WTC11 (cell line): ENCODE data around the gene TNNT1. TPM values are rescaled to one million over a fixed set of nuclear protein-coding genes. Genes with fewer than 3 reads are reported as not detected.

Source experiments
- ATAC-seq: fragments of 200-7000 bp; cut with Tn5 transposase; 2 replicates; pipeline ENCODE4 v1.10.0; 2021; ENCODE audit warnings: mild to moderate bottlenecking, moderate library complexity
- CTCF ChIA-PET: fragments of 300-600 bp; sonication (Branson Sonifier 250); formaldehyde crosslinking; loops from one replicate; lab custom pipeline; 2021; ENCODE audit warnings: antibody characterized with exemption; lab: Charles Lee
- POLR2A ChIA-PET: fragments of 350-600 bp; sonication (Branson Sonifier 250); formaldehyde crosslinking; loops from one replicate; lab custom pipeline; 2021; ENCODE audit warnings: antibody characterized with exemption; lab: Charles Lee
- DNase-seq: peaks from one replicate; pipeline ENCODE4 v3.0.0; 2021; ENCODE audit warnings: low spot score
- H3K27ac Mint-ChIP-seq: 2 replicates; pipeline ENCODE4 v1.8.0; 2021; ENCODE audit warnings: mixed read lengths
- H3K27me3 Mint-ChIP-seq: 2 replicates; pipeline ENCODE4 v1.8.0; 2021; ENCODE audit warnings: low read depth, mild to moderate bottlenecking, moderate library complexity, mixed read lengths
- H3K36me3 Mint-ChIP-seq: 2 replicates; pipeline ENCODE4 v1.8.0; 2021; ENCODE audit warnings: mixed read lengths
- H3K4me1 Mint-ChIP-seq: 2 replicates; pipeline ENCODE4 v1.8.0; 2022; ENCODE audit warnings: mixed read lengths
- H3K4me3 Mint-ChIP-seq: 2 replicates; pipeline ENCODE4 v1.8.0; 2021; ENCODE audit warnings: mild to moderate bottlenecking, moderate library complexity, mixed read lengths
- H3K9me3 Mint-ChIP-seq: 2 replicates; pipeline ENCODE4 v1.8.0; 2021; ENCODE audit warnings: mixed read lengths
- CBFB ChIP-seq: sonication (generic); formaldehyde crosslinking; IDR thresholded peaks from 2 replicates; pipeline ENCODE4 v1.8.1; 2022; ENCODE audit warnings: mild to moderate bottlenecking, low read depth, missing genetic modification reagents
- FOXJ3 ChIP-seq: sonication (generic); formaldehyde crosslinking; IDR thresholded peaks from 2 replicates; pipeline ENCODE4 v1.9.0; 2021; ENCODE audit warnings: missing genetic modification reagents, mild to moderate bottlenecking, borderline replicate concordance
- GTF2I ChIP-seq: fragments of 250-450 bp; sonication (Bioruptor Pico); conservative IDR thresholded peaks from 2 replicates; pipeline ENCODE4 v1.4.0; 2021; ENCODE audit warnings: mild to moderate bottlenecking
- HMGXB4 ChIP-seq: sonication (generic); formaldehyde crosslinking; IDR thresholded peaks from 2 replicates; pipeline ENCODE4 v1.8.1; 2023; ENCODE audit warnings: mild to moderate bottlenecking, moderate library complexity, missing genetic modification reagents
- JAZF1 ChIP-seq: fragments of 250-450 bp; sonication (Bioruptor Pico); IDR thresholded peaks from 2 replicates; pipeline ENCODE4 v1.9.0; 2021; ENCODE audit warnings: moderate library complexity, mild to moderate bottlenecking, inconsistent platforms
- MLX ChIP-seq: sonication (generic); formaldehyde crosslinking; IDR thresholded peaks from 2 replicates; pipeline ENCODE4 v1.8.1; 2023; ENCODE audit warnings: mild to moderate bottlenecking, missing genetic modification reagents, moderate library complexity
- NFE2L1 ChIP-seq: sonication (generic); formaldehyde crosslinking; IDR thresholded peaks from 2 replicates; pipeline ENCODE4 v1.8.1; 2023; ENCODE audit warnings: missing genetic modification reagents
- NFYB ChIP-seq: sonication (generic); formaldehyde crosslinking; conservative IDR thresholded peaks from 2 replicates; pipeline ENCODE4 v1.8.0; 2022; ENCODE audit warnings: low read depth, missing genetic modification reagents
- NR1H2 ChIP-seq: sonication (generic); formaldehyde crosslinking; IDR thresholded peaks from 2 replicates; pipeline ENCODE4 v1.9.0; 2021; ENCODE audit warnings: mild to moderate bottlenecking, moderate library complexity, missing genetic modification reagents
- PRRX2 ChIP-seq: fragments of 250-450 bp; sonication (Bioruptor Pico); IDR thresholded peaks from 2 replicates; pipeline ENCODE4 v1.8.0; 2021; ENCODE audit warnings: mild to moderate bottlenecking
- RELA ChIP-seq: sonication (generic); formaldehyde crosslinking; IDR thresholded peaks from 2 replicates; pipeline ENCODE4 v1.8.1; 2022; ENCODE audit warnings: missing genetic modification reagents, mild to moderate bottlenecking, borderline replicate concordance
- SOX15 ChIP-seq: fragments of 250-450 bp; sonication (Bioruptor Pico); IDR thresholded peaks from 2 replicates; pipeline ENCODE4 v1.9.0; 2021; ENCODE audit warnings: mild to moderate bottlenecking
- TEAD1 ChIP-seq: sonication (generic); formaldehyde crosslinking; IDR thresholded peaks from 2 replicates; pipeline ENCODE4 v1.8.0; 2022; ENCODE audit warnings: mild to moderate bottlenecking, missing genetic modification reagents
- ZNF219 ChIP-seq: sonication (generic); formaldehyde crosslinking; IDR thresholded peaks from 2 replicates; pipeline ENCODE4 v1.8.0; 2023; ENCODE audit warnings: missing genetic modification reagents, mild to moderate bottlenecking, borderline replicate concordance
- ZNF532 ChIP-seq: fragments of 250-450 bp; sonication (Bioruptor Pico); IDR thresholded peaks from 2 replicates; pipeline ENCODE4 v1.9.0; 2021; ENCODE audit warnings: mild to moderate bottlenecking, borderline replicate concordance
- total RNA-seq: library from RNA; stranded (reverse); gene quantifications from 3 replicates; pipeline ENCODE4 v1.2.3, GENCODE V29; 2021
- TF ChIP-seq, protein P1 (sequence below): sonication (generic); formaldehyde crosslinking; IDR thresholded peaks from 2 replicates; pipeline ENCODE4 v1.8.1; 2022; ENCODE audit warnings: mild to moderate bottlenecking, moderate library complexity, missing genetic modification reagents

The TNNT1 gene
- total RNA-seq, 1 experiment from 2014 or later = 50.6 TPM

DNA sequence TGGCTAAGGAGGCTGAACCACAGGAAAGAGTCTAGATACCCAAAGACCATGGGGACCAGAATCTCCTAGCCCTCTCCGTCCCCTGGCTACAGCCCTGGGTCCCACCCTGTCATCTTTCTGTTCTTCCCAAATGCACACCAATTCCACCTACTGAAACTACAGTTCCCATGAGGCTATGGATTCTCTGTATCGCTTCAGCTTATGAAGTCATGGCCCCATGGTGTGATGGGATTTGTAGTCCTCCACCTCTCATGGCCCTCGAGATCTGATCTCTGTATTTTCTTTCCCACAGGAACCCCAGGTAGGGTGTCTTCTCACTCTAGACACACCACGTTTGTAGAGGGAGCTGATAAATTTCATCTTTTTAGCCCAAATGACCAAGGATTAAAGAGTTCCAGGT lies 48.5 kb upstream of the TNNT1 start:
- CTCF ChIA-PET = interaction anchor here (1.4 kb wide), 1 partner anchor 109 kb away, joined by 3 read pairs; no protein-coding TSS in a partner anchor
- no peak for TF ChIP-seq MLX (CRISPR knock-in tag)
- no peak for TF ChIP-seq ZNF532
- TF ChIP-seq GTF2I (CRISPR knock-in tag) = no peak
- no peak for TF ChIP-seq FOXJ3 (CRISPR knock-in tag)
- TF ChIP-seq TEAD1 (CRISPR knock-in tag) = no peak
- TF ChIP-seq NR1H2 (CRISPR knock-in tag) = no peak
- no peak for TF ChIP-seq ZNF219
- TF ChIP-seq, protein P1, sequence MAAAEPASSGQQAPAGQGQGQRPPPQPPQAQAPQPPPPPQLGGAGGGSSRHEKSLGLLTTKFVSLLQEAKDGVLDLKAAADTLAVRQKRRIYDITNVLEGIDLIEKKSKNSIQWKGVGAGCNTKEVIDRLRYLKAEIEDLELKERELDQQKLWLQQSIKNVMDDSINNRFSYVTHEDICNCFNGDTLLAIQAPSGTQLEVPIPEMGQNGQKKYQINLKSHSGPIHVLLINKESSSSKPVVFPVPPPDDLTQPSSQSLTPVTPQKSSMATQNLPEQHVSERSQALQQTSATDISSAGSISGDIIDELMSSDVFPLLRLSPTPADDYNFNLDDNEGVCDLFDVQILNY (CRISPR knock-in tag) = no peak
- TF ChIP-seq HMGXB4 (CRISPR knock-in tag) = no peak
- TF ChIP-seq, all 79 proteins: peak for 0
- Mint-ChIP-seq H3K4me3 (no peak overlapping the region), H3K9me3 (no peaks in the 10 kb centered on the region), H3K27ac (no peak overlapping the region; the same call in 1 of the 2 replicates), H3K36me3 (no peaks in the 10 kb centered on the region), H3K4me1 (no peaks in the 10 kb centered on the region), H3K27me3 (peaks cover 40% of the 10 kb centered on the region)
- no peak for DNase-seq
- POLR2A ChIA-PET = no interaction called here
- ATAC-seq = peak; percentile 39; the same call in 1 of the 2 replicates

DNA sequence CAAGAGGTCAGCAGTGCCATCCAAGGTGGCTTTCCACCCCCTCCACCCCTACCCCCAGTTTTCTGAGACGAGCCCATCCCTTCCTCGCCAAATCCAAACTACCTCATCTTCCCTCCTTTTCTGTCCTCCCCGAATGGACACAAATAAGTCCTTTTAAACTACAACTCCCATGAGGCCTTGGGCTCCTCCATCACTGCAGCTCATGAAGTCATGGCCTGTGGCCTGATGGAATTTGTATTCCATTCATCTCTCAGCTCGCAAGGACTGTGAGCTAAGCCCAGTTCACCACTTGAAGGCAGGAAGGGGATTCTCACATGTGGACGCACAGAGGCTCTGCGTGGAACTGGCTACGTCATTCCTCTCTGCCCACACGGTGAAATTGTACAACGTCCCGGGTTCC lies 47.8 kb upstream of the TNNT1 start:
- Mint-ChIP-seq H3K4me1 (no peaks in the 10 kb centered on the region), H3K9me3 (no peaks in the 10 kb centered on the region), H3K36me3 (no peaks in the 10 kb centered on the region), H3K27ac (no peak overlapping the region), H3K4me3 (no peak overlapping the region), H3K27me3 (peaks cover 44% of the 10 kb centered on the region)
- DNase-seq (no peak), ATAC-seq (peak; percentile 55)
- TF ChIP-seq SOX15 (CRISPR knock-in tag) (no peak), NFYB (CRISPR knock-in tag) (no peak), PRRX2 (CRISPR knock-in tag) (no peak), CBFB (no peak), NFE2L1 (no peak), JAZF1 (CRISPR knock-in tag) (no peak)
- CTCF ChIA-PET = interaction anchor here (1.4 kb wide), 1 partner anchor 108 kb away, joined by 3 read pairs; no protein-coding TSS in a partner anchor
- POLR2A ChIA-PET = interaction anchor here (0.6 kb wide), 1 partner anchor 40 kb away, joined by 4 read pairs; no protein-coding TSS in a partner anchor

DNA sequence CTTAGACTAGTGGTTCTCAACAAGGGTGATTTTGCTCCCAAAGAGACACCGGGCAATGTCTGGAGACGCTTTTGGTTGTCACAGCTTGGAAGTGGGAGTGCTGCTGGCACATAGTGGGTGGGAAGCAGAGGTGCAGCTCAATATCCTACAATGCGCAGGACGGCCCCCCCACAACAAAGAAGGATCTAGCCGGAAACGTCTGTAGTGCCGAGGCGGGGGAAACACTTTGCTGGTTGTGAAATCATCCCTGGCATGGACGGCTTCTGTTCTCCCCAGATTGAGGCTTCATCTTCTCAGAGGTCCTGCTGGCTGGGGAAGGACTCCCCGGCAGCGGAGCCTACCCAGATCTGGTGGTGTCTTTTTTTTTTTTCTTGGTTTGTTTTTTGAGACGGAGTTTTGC lies 44.5 kb upstream of the TNNT1 start:
- Mint-ChIP-seq H3K27ac (no peak overlapping the region), H3K4me1 (peaks cover 4% of the 10 kb centered on the region; the same call in 1 of the 2 replicates), H3K36me3 (no peaks in the 10 kb centered on the region), H3K27me3 (peaks cover 31% of the 10 kb centered on the region), H3K9me3 (no peaks in the 10 kb centered on the region), H3K4me3 (no peak overlapping the region)
- TF ChIP-seq RELA = no peak
- POLR2A ChIA-PET = interaction anchor here (0.6 kb wide), 1 partner anchor 411 kb away, joined by 3 read pairs; no protein-coding TSS in a partner anchor
- CTCF ChIA-PET = interaction anchor here (0.7 to 1.1 kb wide), 4 partner anchors 13 to 47 kb away, joined by 3 to 4 read pairs (median 3); partner anchors contain the start of genes DNAAF3 and SYT5
- no peak for ATAC-seq
- DNase-seq = no peak
